Kidney capillary endothelial cell (primary cell): Measurements from ENCODE around the gene OR2T33.
"Not testable (repeated sequence)": the region's sequence is repeated elsewhere in the genome, so short reads cannot be mapped to it uniquely, and the experiment has no call there.

Experiments used
- DNase-seq: peaks from one replicate; pipeline ENCODE4 v3.0.0-alpha.2; 2018; ENCODE audit warnings: low spot score

OR2T33 gene

DNA sequence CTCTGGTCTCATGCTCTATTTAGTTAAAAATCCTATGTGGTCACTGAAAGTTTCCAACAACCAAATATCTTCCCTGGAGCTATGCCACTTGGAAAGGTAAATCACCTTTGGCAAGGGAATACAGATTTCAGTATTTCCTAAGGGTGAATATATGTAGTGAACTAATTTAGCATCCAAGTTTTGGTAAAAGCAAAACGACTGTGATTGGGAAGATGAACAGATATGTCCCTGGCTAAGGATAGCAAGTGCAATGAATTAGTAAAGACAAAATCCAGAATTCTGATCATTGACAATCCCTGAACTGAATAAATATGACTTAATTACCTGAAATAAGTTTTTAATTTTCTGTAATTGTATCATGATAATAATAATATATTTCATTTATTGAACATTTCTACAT lies at the start of gene OR2T33:
TSS of gene OR2T33 (minus strand) at position 101 of the 400 bp plus-strand sequence. CDS start 4,162 bp downstream, outside the sequence.
- no peak for DNase-seq

DNA sequence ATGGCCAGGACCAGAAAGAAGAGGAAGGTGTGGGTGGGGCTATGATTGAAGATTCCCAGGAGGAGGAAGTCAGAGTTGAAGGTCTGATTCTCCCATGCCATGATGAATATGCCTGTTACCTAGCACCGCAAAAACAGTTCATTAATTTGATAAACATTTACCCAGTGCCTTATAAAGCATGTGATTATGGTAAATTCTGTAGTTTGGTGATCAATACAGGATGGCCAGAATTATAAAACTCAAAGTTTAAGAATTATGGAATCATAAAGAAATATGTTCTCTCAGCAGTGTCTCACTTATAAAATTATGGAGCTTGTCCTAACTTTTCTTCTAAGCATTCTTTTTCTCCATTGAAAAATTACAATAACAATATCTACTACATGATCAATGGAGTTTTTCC lies 46.7 kb upstream of the OR2T33 start, which contains the start of gene OR2M7:
TSS of gene OR2M7 (minus strand) at position 101 of the 400 bp plus-strand sequence. CDS start at position 101, 0 bp downstream.
- no peak for DNase-seq

DNA sequence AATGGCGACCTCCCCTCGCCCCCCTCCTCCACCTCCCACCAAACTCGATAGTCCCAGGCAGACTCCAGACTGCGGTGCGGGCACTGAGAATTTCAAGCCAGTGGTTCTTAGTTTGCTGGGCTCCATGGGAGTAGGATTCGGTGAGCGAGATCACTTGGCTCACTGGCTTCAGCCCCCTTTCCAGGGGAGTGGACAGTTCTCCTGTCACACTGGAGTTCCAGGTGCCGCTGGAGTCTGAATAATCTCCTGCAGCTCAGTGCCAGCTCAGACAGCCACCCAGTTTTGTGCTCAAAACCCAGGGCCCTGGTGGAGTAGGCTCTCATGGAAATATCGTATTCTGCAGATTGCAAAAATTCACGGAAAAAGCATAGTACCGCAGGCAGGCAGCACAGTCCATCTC lies 39.0 kb upstream of the OR2T33 start:
- DNase-seq, result no peak

DNA sequence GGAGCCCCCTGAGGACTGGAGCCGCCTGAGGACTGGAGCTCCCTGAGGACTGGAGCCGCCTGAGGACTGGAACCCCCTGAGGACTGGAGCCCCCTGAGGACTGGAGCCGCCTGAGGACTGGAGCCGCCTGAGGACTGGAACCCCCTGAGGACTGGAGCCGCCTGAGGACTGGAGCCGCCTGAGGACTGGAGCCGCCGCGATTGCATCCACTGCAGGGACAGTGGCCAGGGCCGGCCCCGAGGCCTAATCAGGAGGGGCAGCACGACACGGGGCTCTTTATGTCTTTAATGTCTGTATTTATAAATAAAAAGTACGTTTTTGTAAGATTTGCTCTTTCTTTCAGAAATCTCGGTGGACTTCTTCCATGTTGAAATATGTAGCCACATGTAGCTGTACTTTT lies 29.0 kb upstream of the OR2T33 start:
- not testable (repeated sequence) for DNase-seq

GRCh38 chr1:248306103-248306502 lies 28.3 kb upstream of the OR2T33 start:
- no peak for DNase-seq

DNA sequence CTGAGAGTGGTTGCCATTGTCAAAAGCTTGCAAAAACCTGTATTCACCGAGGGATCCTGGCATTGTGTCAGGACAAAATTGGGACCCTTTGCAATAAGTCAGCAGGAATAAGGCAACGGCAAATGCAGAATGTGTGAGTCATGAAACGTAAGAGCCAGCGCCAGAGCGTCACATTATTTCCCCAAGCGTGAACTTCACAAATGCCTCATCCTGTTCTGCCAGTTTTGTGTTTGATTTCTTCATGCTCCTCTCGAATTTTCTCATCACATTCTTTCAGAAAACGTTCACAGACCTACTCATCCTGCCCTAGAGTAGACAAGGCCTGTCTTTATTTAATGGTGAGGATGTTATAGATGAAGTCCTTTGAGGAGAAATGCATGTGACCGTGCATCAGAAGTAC lies 27.9 kb upstream of the OR2T33 start:
- not testable (repeated sequence) for DNase-seq

DNA sequence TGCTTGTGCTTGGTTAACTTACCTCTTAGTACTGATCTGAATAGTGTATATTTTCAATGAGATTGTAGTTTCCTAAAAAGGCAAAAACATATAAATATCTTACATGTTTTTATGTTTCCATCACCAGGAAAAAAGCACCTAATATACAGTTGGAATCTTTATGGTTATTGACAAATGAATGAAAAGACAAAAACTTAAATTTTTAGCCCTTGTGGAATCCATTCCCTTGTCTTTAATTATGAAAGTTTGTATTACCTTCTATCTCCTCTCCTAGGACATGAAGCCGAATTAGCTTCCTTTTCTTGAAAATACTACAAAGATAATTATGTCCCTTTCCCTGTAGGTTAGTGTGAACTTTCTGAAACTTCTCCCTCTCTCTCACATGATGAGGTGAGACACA lies 25.5 kb upstream of the OR2T33 start, which contains the start of gene OR2T12:
TSS of gene OR2T12 (minus strand) at position 101 of the 400 bp plus-strand sequence. CDS start 7,846 bp downstream, outside the sequence.
- no peak for DNase-seq

DNA sequence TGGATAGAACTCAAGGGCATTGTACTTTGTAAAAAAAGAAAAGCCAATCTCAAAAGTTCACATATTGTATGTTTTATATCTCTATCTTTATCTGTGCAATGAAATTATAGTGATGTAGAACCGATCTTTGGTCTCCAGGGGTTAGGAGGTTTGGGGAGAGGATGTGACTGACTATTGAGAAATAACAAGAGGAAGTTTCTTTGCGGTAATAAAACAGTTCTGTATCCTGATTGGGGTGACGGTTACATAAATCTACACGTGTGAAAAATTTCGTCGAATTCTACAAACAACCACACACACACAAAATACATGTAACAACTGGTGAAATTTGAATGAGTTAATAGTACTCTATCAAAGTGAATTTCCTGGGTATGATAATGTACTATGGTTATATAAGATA lies 10.6 kb upstream of the OR2T33 start:
- no peak for DNase-seq

- DNase-seq, result not testable (repeated sequence)
These were observed 4.6 kb downstream of the OR2T33 start for GRCh38 chr1:248273225-248273624.

- DNase-seq, result no peak
These were observed 9.6 kb downstream of the OR2T33 start for GRCh38 chr1:248268178-248268577.

DNA sequence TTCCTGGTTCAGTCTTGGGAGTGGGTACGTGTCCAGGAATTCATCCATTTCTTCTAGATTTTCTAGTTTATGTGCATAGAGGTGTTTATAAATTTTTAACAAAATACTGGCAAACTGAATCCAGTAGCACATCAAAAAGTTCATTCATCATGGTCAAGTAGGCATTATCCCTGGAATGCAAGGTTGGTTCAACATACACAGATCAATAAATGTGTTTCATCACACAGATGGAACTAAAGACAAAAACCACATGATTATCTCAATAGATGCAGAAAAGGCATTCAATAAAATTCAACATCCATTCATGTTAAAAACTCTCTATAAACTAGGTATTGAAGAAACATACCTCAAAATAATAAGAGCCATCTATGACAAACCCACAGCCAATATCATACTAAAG lies 18.5 kb downstream of the OR2T33 start:
- DNase-seq, result not testable (repeated sequence)

GRCh38 chr1:248243204-248243603 lies 34.6 kb downstream of the OR2T33 start:
- DNase-seq, result peak; percentile 11

DNA sequence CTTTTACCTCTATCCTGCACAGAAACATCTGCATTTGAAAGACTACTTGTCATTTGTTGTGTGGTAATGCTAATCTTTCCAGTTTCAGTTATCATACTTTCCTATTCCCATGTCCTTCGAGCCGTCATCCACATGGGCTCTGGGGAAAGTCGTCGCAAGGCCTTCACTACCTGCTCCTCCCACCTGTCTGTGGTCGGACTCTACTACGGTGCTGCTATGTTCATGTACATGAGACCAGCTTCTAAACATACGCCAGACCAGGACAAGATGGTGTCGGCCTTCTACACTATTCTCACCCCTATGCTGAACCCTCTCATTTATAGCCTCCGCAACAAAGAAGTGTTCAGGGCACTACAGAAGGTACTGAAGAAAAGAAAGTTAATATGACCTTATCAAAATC lies 38.3 kb downstream of the OR2T33 start:
- no peak for DNase-seq

DNA sequence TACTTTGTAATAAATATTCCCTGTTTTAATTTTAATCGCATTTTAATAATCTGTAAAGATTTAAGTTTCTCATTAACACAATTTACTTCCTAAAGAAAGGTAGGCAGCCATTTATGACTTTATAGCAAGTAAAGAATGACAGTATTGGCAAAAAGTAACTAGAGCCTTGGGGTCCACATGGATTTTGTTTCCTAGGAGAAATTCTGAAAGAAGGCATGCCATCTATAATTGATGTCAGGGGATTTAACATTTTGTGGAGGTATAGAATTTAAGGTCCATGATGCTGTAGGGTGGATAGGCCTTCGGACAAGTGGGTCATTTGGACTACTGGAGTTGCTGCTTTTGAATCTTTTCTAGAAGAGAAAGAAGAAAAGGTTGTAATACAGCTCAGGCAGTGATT lies 46.7 kb downstream of the OR2T33 start, which contains the start of gene OR2M4:
TSS of gene OR2M4 (plus strand) at position 301 of the 400 bp plus-strand sequence. CDS start 7,512 bp downstream, outside the sequence.
- DNase-seq, result no peak

DNA sequence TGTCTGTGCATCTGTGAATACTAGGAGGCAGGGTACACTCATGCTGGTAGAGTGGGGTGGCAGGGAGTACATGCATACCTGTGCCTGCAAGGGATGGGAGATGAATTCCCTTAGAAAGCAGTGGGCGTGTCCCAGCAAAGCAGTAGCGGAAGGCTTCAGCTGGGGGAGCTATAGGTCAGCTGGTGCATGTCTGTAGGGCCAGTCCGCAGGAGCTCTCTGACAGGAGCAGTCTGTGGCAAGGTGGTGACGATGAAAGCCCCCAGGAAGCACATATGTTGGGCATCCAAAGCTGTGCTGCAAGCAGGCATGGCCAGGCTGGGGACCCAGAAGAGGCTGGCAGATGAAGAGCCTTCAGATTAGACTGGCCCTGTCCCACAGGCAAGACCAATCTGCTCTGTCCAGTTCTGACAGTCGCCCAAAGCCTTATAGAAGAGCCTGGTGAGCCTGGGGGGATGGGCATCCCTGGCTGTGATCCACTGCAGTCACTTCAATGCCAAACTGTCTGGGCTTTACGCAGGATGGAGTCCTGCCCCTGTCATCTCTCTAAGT lies 48.3 kb downstream of the OR2T33 start:
- no peak for DNase-seq

DNA sequence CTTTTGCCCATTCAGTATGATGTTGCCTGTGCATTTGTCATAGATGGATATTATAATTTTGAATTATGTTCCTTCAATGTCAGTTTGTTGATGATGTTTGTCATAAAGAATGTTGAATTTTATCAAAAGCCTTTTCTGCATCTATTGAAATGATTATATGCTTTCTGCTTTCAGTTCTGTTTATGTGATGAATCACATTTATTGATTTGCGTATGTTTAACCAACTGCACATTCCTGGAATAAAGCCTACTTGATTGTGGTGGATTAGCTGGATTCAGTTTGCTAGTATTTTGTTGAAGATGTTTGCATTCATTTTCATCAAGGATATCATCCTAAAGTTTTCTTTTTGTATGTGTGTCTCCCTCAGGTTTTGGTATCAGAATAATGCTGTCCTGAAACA lies 52.2 kb downstream of the OR2T33 start:
- no peak for DNase-seq
